ENCODE results near the gene ZFHX3.

The ZFHX3 gene

DNA sequence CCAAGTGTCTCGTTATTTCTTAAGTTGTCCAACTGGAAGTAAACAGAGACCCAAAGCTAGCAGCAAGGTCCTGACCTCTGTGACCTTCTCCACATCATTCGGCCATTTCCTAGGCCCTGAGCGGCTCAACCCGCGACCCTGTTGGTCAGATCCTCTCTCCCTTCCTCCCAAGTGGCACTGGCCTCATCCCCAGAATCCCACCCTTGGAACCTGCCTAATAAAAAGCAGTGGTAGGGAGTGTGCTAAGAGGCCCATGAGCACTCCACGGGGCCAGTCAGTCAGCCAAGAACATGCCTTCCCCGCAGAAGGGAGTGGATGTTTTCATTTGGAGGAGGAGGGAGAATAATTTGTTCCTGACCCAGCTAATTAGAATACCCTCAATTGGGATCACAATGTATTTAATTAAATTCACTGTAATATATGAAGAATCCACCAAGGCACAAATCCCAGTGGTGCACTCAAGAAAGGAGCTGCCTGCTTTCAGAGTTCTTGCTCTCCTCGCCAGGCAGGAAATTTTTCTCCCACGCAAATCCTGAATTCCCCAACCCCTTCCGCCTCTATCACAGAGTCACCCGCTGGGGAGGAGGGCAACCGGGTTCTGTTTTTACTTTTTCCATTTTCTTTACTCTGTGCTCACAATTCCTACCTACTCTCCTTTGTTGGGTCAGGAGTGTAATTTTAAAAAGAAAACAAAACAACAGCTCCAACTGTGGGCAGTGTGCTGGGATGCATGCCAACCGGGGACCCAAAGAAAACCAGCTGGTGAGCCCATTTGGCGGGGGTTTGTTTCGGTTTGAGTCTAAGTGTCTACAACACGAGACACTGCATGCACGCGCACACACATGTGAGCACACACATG, 153.4 kb downstream of the ZFHX3 start:
- no peak for FAIRE-seq

DNA sequence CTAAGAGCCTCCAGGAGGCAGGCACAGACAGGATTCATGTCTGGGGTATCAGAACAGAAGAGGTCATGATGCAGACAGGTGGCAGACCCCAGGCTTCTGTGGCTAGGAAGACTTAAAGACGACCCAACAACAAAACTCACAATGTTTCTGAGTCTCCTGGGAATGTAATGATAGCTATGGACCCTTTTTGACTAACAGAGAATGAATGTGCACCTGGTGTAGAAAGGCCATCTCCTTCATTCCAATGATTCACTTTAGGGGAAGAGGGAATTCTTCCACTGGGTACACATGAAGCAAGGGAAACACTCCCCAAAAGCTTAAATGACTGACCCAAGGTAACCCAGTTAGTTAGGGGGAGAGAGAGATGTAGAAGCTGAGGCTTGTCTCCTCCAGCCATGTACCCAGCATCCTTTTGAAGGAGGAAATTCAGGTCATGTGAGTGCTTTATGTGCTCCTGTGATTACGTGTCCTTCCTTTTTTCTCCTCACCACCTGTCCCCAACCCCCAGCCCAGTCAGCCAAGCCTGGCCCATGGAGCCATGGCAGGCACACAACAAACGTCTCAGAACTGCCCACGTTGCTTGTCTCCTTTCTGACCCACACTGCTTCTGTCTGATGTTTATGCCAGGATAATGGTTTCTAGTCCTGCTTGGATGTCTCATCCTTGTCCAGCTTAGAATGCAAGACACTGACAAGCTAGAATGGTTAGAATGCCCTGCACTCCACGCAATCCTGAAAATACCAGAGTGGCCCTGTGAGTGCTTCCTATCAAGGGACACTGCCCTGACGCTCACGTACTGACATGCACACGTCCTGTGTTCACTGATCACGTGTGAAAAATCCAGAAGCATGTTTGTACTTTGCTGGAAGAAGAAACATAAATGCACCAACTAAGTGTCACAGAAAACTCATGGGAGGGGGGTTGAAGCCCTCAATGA, 156.4 kb downstream of the ZFHX3 start:
- no peak for FAIRE-seq

DNA sequence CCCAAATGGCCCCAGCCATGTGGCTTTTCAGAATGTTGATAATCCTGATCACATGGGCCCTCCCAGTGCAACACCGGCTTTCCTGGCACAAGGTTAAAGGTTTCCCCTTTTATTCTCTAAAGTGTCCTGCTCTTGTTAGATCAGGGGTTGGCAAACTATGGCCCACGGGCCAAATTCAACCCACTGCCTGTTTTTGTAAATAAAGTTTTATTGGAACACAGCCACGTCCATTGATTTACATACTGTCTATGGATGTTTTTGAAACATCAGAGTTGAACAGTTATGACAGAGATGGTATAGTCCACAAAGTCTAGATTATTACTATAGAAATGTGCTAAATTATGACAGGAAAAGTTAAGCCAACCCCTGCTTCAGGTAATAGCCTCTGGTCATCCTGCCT, 157.3 kb downstream of the ZFHX3 start:
- no peak for FAIRE-seq

DNA sequence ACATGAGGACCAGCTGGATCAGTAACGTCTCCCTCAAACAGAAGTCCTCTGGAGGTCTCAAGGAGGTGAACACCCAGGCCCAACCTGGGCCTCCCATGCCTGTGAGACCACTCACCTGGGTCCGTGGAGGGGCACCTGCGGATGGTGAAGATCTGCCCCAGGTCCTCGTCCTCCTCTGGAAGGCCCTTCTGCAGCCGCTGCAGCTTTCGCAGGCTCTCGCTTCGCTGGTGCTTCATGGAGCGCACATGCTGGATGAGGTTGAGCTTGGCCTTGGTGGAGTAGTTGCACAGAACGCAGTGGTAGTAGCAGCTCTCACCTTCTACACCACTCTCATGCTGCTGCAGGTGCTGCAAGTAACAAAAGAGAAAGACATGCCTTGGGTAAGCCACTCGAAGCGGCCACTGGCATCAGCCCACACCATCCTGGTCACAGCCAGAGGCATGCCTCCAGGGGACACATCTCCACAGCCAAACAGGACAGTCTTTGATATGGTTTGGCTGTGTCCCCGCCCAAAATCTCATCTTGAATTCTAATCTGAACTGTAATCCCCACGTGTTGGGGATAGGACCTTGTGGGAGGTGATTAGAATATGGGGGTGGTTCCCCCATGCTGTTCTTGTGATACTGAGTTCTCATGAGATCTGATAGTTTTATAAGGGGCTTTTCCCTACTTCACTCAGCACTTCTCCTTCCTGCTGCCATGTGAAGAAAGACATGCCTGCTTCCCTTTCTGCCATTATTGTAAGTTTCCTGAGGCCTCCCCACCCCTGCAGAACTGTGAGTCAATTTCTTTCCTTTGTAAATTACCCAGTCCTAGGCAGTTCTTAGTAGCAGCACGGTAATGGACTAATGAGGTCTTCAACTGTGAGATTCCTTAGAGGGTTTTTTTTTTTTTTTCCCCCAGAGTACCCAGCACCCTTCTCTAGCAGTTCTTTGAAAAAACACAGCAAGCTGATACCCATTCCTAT, 158.0 kb downstream of the ZFHX3 start:
- FAIRE-seq, result no peak

DNA sequence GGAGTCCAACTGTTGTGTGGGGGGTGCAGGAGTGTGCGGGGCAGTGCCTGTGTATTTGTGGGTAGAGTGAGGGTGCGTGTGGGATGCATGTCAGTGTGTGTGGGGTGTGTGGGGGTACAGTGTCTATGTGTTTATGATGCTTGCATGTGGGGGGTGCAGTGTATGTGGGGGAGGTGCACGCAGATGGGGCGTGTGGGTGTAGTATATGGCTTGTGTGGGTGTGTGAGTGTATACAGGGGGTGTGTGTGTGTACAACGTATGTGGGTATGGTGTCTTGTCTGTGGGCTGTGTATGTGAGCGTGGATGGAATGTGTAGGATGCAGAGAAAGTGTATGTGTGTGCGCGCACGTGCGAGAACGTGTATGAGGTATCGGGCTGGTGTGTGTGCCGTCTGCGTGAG, 160.4 kb downstream of the ZFHX3 start:
- no peak for FAIRE-seq

DNA sequence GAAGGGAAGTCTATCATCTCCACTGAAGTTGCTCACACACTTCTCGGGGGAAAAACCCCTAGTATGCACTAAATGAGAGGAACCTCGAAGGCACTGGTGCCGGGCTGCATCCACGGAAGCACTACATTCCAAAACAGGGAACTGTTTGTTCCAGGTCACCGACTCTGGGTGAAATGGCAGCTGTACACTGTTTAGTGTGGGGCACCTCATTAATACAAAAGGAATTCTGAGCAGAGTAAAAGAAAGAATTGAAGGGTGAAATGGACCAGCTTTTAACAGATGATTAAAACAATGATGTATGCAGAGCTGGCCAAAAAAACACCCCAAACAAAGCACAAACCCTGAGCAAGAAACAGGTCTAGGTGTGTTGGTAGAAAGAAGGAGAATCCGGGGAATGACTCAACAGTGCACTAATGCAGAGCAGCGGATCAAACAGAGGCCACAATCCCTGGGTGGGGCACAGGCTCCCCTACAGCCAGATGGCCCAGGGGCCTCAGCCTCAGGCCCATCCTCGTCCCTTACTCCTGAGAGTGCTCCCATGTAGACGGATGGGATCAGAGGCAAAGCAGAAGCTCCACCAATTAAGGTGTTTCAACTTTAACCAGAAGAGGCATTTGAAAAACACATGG, 161.5 kb downstream of the ZFHX3 start:
- no peak for FAIRE-seq

DNA sequence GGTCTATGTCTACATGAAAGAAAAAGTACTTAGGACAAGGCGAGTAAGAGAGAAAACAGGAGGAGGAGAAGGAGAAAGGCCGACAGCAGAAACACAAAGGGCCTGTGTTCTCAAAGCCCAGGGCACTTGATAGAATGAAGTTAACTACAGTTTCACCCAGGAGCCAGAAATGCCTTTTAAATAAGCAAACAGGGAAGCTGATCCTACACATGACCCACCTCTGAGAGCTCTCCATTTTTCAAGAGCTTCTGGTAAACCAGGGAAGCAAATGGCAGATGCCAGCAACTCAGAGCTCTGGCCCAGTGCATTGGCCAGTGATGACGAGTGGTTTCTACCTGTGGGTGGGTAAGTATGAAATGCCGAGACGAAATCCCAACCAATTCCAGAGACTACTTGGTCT, 163.4 kb downstream of the ZFHX3 start:
- FAIRE-seq, result no peak

DNA sequence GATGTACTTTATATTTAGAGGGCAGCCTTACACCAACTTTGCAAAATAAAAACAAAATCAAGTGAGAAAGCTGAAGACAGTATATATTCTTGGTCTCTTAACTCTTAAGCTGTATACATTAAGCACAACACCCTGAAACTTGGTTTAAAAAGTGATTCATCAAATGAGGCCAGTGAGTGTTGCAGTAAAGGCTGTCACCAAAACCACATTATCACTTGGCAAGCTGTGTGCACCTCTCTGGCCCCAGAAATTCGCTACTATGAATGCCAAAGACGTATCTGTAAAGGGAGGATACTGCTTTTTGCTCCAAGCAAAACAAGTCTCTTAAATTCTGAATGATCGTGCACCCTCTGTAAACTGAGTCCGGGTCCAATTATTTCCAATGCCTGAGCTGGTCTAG, 163.9 kb downstream of the ZFHX3 start:
- no peak for FAIRE-seq

DNA sequence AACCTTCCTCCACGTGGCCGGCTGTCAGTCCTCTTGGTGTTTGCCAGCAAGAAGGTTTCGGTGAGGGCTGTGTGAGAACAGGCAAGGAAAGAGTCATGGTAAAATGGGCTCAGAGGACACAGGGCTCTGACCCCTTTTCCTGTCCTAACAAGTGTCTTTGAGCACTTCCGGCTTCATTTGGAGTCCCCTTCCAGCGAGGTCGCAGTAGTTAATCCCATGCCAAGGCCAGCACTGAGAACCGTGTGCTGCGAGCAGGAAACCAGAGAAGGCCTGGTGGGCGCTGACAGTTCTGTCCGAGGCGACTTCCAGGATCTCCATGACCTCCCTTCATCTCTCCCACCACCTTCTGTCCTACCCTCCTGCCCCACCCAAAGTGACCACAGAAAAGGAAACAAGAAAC, 168.1 kb downstream of the ZFHX3 start:
- FAIRE-seq, result no peak

DNA sequence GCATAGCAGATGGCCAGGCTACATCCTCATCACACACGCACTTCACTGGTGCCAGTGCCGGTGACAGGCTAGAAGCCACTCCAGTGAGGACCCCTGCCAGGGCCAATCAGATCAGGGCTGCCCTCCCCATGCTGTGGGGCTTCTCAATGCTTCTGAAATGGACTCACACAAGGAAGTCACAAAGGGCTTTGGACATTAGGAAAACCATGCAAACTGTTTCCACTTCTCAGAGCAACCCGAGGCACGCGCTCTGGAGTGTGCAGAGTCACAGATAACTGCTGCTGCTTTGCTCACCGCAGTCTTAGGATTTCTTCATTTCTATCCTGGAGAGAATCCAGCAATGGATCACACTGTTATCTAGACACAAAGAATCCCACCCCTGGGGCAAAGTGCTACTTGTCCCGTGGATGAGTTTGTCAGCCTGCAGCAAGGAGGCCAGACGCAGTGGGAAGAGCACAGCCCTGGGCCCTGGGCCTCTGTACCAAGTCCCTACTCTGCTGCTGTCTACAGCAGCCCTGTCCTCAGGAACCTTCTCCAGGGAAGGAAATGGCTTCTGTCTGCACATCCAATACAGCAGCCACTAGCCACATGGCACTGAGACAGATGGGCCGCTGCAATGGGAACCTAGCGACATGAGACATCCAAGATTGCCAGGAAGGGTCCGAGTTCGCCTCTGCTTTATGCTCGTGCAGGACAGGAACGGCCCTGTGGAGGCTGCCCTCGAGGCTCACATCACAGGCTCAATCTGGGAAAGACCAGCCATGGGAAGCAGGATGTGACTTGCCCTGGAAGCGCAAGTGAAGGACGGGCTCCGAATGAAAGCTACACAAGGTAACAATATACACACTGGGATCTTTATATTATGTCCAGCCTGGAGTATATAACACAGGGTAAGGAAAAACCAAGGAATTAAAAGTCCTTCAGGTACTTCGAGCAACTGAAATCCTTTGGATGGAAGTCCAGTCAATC, 169.3 kb downstream of the ZFHX3 start:
- no peak for FAIRE-seq

DNA sequence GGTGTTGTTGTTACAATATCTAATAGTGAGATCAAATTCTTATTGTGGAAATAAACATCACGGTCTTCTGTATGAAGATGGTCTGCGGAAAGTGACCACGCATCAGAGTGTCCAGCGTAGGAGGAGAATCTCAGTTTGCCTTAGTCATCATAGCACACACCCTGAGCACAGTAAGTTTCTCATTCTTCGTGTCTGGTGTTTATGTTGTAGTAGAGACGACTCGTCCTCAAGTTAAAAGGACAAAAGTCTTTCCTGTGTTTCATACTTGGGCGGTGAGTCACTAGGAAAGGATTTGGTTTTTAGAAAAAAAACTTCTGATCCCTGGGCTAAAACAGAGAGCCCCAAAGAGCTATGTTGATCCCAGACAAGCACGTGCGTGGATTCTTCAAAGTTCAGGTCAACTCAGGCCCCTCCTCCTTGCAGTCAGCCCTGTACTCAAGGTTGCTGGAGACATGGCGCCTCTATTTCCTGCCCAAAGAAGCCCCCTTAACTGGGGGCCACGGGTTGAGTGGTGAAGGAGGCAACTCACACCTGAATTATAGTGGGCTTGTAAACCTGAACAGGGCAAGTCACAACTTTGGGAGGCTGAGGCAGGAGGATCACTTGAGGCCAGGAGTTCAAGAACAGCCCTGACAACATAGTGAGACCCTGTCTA, 170.4 kb downstream of the ZFHX3 start:
- peak; percentile 82 for FAIRE-seq

DNA sequence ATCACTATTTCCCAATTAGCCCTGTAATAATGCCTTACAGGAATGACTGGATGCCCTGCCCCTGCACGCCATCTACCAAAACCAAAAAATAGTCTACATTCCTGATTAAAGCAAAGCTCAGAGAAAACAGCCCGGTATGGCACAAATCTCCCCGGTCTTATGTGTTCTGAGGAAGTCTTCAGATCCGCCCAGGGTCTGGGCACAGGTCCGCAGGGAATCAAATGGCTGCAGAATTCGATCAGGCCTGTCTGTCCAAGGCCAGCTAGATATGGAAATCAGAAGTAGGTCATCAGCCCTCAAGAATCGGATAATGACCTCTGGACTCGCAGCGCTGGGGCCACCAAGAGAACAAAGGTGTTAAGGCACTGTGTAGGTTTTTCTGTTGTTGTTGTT, 171.0 kb downstream of the ZFHX3 start:
- FAIRE-seq, result no peak

DNA sequence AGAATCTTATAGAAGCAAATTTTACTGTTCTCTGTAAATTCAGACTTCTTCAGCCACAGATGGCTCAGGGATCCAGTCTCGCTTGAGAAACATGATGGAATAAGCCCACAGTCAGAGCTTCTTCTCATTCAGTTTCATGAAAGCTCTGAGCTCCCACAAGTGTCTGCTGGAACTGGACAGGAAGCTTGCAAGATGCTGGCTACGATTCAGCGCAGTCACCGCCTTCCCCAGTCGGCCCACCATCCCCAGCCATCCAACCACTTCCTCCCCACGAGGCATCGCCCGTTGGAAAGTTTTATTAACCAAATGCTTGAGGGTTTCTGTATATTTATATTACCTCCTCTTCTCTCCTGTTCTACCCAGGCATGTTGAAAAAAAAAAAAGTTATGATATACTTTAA, 171.7 kb downstream of the ZFHX3 start:
- FAIRE-seq, result peak; percentile 87

DNA sequence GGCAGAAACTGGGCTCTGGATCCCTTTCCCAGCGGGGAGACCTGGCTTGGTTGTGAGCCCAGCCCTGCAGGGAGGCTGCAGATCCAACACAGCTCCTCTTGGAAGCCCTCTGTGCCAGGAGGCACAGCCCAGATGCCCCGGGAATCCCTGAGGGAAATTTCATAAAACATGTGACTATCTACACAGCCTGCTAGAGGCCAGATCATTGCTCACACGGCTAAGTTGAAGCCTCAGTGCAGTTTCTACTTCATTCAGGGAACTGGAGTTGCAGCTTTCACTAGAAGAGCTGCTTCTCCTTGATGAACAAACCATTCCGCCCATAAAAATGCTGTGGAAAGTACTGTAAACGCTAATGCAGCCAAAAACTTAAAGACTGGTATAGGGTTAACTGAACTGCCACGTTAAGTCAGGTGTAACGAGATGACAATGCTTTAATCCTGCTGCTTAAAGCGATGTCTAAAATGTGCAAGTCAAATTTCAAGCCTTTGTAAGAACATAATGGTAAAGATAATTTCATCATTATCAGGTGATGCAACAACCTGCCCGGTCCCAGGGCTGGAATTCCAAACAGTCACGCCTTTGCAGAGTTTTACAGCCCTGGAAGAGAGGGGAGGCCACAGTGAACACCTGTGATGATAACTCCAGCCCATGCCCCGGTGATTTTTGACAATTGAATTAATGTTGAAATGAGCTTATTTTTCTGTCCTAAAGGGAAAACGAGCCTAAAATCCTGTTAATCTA, 172.5 kb downstream of the ZFHX3 start:
- no peak for FAIRE-seq

DNA sequence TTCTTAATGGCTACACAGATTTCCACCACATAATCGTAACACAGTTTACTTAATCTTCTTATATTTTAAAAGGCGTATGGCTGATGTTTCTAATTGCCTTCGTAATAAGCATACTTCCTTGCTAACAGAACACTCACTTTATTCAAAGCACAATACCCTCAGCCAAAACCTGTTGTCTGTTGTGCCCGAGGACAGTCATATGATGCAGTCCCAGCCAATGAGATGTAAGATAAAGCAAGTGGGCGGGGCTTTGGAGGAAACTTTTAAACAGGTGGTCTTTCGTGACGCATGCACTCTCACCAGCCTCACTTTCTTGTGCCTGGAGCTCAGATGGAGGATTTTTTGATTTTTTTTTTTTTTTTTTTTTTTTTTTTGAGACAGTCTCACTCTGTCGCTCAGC, 174.1 kb downstream of the ZFHX3 start:
- FAIRE-seq, result no peak

DNA sequence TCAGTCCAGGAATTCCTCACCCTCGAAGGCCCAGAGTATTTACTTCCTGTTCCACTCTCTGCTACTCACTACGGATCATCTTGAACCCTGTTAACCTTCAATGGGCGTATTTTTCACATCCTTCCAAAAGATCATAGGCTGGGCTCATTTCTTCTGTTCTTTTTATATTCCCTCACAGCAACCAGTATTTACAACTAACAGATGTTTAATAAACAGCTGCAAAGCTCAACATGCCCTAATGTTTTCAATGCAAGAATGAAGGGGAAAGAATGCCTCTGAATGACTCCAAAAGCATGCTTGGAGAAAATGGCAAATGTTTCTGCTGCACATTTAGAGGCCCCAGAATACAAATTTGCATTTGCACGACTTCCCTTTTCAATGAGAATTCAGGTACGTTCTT, 174.9 kb downstream of the ZFHX3 start:
- FAIRE-seq, result no peak

DNA sequence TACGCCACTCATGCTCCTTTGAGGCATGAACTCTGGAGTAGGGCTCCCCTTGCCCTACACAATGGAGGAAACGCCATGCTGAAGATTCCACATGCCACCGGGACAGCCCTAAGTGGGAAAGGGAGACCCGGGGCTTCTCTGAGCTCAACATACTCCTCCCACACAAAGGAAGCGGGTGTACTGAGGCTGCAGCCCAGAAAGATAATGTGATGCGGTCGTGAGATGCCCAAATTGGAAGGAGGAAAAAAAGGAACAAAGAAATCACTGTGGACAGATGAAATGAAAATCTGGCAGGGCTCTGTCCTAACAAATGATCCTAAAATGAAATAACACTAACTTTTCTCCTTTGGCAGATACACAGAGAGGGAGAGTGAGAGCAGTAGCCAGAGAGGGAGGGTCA, 182.1 kb downstream of the ZFHX3 start:
- no peak for FAIRE-seq

DNA sequence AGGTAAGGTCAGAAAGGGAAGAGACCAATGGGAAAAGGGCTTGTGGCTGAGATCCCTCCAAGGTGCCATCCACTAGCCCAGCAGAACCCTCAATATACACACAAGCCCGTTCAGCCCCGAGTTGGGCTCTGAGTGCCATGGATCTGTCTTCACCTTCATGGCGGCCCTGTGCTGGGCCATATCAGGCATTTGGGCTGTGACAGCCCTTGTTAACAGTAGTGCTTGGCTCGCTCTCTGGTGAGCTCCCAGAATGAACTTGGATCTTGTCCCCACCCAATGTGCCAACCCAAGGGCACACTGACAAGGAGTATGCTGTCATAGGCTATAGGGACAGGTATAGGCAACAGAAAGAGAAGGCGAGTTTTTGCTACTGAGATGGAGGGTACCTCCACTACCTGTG, 182.7 kb downstream of the ZFHX3 start:
- FAIRE-seq, result no peak

DNA sequence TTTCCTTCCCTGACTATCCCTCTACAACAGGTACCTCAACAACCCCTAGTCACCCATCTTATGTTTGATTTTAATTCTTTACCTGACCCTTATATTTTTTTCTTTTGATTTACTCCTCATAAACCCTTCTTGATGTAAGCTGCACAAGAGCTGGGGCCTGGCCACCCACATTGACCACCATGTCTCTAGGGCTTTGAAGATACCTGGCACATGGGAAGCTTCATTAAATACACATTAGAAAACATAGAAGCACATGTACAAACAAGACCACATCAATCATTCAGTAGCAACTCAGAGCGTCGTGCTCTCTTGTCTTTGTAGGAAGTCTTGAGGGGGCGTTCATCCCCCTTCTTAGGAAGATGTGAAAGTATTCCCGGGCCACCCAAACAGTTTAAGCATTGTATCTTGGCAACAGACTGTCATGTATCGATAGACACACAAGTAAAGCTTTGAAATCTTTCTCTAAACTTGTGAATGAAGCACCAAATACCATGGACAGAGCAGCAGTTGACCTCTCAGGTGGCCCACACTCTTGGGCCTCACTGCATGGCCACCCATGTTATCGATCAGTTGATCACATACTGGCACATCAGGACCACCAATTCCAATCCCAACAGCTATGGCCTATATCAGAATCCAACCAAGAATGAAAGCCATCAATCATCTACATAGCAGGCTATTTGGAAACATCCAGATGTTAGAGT, 183.6 kb downstream of the ZFHX3 start:
- FAIRE-seq, result no peak

Data from A204.1 (cell line).